ENCODE measurements around the gene CALR. TPM values are rescaled to one million over a fixed set of nuclear protein-coding genes. Genes with fewer than 3 reads are reported as not detected.

Gene CALR
- total and polyA plus RNA-seq, 9 of the 15 experiments (the other 6 are each of a cell fraction or from before 2014, with no cell fraction given), result 126 to 811 (median 642) TPM

DNA sequence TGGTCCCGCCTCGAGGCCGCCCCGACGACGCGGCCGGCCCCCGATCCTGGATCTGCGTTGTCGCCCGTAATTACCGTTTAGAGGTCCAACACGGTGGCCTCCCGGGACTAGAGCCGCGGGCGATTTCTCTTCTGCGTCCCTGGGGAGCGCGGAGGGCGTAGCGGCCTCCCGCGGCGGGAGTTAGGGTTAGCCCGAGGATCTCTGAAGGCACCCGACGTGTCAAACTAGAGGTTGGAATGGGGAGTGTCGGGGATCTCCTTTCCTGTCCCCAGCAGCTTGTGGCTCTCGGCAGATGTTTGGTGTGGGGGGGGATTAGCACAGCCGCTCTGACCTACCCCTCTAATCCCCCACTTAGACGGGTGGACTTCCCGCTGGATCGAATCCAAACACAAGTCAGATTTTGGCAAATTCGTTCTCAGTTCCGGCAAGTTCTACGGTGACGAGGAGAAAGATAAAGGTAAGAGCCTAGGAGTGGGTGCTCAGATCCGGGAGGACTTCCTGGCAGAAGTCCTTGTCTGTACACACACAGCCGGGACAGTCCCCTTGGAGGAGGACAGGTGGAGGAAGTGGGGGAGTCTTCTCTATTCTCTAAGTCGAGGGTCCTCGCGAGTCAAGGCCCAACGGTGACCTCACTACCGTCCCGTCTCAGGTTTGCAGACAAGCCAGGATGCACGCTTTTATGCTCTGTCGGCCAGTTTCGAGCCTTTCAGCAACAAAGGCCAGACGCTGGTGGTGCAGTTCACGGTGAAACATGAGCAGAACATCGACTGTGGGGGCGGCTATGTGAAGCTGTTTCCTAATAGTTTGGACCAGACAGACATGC lies 581 bp downstream of the CALR start (continued):
- TF ChIP-seq, protein P1, sequence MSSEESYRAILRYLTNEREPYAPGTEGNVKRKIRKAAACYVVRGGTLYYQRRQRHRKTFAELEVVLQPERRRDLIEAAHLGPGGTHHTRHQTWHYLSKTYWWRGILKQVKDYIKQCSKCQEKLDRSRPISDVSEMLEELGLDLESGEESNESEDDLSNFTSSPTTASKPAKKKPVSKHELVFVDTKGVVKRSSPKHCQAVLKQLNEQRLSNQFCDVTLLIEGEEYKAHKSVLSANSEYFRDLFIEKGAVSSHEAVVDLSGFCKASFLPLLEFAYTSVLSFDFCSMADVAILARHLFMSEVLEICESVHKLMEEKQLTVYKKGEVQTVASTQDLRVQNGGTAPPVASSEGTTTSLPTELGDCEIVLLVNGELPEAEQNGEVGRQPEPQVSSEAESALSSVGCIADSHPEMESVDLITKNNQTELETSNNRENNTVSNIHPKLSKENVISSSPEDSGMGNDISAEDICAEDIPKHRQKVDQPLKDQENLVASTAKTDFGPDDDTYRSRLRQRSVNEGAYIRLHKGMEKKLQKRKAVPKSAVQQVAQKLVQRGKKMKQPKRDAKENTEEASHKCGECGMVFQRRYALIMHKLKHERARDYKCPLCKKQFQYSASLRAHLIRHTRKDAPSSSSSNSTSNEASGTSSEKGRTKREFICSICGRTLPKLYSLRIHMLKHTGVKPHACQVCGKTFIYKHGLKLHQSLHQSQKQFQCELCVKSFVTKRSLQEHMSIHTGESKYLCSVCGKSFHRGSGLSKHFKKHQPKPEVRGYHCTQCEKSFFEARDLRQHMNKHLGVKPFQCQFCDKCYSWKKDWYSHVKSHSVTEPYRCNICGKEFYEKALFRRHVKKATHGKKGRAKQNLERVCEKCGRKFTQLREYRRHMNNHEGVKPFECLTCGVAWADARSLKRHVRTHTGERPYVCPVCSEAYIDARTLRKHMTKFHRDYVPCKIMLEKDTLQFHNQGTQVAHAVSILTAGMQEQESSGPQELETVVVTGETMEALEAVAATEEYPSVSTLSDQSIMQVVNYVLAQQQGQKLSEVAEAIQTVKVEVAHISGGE (CRISPR knock-in tag; IDR thresholded peaks at IDR 0.05), result 0 out of 6 replicates have a peak, but pooled peaks of 1 of the 3 experiments have one; percentile 8
- TF ChIP-seq, protein P2, sequence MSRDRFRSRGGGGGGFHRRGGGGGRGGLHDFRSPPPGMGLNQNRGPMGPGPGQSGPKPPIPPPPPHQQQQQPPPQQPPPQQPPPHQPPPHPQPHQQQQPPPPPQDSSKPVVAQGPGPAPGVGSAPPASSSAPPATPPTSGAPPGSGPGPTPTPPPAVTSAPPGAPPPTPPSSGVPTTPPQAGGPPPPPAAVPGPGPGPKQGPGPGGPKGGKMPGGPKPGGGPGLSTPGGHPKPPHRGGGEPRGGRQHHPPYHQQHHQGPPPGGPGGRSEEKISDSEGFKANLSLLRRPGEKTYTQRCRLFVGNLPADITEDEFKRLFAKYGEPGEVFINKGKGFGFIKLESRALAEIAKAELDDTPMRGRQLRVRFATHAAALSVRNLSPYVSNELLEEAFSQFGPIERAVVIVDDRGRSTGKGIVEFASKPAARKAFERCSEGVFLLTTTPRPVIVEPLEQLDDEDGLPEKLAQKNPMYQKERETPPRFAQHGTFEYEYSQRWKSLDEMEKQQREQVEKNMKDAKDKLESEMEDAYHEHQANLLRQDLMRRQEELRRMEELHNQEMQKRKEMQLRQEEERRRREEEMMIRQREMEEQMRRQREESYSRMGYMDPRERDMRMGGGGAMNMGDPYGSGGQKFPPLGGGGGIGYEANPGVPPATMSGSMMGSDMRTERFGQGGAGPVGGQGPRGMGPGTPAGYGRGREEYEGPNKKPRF (IDR thresholded peaks at IDR 0.05; ENCODE audit: low read depth, low read length), result no peak
- TF ChIP-seq, protein P3, sequence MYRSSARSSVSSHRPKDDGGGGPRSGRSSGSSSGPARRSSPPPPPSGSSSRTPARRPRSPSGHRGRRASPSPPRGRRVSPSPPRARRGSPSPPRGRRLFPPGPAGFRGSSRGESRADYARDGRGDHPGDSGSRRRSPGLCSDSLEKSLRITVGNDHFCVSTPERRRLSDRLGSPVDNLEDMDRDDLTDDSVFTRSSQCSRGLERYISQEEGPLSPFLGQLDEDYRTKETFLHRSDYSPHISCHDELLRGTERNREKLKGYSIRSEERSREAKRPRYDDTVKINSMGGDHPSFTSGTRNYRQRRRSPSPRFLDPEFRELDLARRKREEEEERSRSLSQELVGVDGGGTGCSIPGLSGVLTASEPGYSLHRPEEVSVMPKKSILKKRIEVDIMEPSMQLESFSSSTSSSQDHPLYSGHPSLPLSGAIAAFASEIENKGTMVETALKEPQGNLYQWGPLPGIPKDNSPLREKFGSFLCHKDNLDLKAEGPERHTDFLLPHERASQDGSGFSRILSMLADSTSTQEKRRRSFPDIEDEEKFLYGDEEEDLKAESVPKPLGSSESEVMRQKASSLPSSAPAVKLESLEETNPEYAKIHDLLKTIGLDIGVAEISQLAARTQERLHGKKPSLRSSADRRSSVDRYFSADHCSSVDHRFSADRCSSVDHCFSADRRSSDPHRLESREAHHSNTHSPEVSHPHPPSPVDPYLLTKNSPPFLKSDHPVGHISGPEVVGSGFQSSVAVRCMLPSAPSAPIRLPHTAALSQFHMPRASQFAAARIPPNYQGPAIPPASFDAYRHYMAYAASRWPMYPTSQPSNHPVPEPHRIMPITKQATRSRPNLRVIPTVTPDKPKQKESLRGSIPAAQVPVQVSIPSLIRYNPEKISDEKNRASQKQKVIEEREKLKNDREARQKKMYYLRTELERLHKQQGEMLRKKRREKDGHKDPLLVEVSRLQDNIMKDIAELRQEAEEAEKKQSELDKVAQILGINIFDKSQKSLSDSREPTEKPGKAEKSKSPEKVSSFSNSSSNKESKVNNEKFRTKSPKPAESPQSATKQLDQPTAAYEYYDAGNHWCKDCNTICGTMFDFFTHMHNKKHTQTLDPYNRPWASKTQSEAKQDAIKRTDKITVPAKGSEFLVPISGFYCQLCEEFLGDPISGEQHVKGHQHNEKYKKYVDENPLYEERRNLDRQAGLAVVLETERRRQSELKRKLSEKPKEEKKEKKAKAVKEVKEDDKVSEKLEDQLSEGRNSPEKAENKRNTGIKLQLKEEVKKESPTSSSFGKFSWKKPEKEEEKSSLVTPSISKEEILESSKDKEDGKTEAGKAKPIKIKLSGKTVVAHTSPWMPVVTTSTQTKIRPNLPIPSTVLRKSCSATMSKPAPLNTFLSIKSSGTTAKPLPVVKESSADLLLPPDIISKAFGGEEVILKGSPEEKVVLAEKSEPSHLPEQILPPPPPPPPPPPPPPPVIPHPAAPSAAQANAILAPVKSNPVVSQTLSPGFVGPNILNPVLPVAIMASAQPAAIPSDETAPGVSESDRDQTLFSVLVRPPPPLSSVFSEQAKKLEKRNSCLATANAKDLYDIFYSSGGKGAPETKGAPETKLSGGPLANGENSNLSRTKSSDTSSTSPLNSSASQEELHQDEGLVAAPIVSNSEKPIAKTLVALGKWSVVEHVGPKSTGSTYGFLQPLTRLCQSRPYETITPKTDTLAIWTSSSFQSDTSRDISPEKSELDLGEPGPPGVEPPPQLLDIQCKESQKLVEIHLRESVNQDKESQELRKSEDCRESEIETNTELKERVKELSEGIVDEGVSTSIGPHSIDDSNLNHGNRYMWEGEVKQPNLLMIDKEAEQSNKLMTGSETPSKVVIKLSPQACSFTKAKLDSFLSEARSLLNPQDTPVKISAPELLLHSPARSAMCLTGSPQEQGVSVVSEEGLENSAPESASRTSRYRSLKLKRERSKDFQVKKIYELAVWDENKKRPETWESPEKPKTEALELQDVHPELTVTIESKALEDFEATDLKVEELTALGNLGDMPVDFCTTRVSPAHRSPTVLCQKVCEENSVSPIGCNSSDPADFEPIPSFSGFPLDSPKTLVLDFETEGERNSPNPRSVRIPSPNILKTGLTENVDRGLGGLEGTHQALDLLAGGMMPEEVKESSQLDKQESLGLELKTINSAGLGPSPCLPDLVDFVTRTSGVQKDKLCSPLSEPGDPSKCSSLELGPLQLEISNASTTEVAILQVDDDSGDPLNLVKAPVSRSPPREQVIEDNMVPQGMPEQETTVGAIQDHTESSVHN (IDR thresholded peaks at IDR 0.05; ENCODE audit: borderline replicate concordance in 1 of 2, low read depth in 1 of 2), result no peak
- 0 out of 2 replicates have a peak, but pooled peaks have one; percentile 42 for TF ChIP-seq SMARCE1 (IDR thresholded peaks at IDR 0.05)
- TF ChIP-seq ZNF140 (CRISPR knock-in tag; IDR thresholded peaks at IDR 0.05), result no peak
- TF ChIP-seq HNRNPL (IDR thresholded peaks at IDR 0.05; ENCODE audit: low read depth, low read length), result 0 out of 2 replicates have a peak, but pooled peaks have one; percentile 0
- no peak for TF ChIP-seq CCAR2 (IDR thresholded peaks at IDR 0.05; ENCODE audit: low read depth, low read length)
- peak; percentile 81 for TF ChIP-seq FUS (optimal IDR thresholded peaks at IDR 0.05; ENCODE audit: low read depth, low read length)
- peak; percentile 72 for TF ChIP-seq SNRNP70 (optimal IDR thresholded peaks at IDR 0.05; ENCODE audit: low read depth, low read length)
- no peak for TF ChIP-seq NFE2 (IDR thresholded peaks at IDR 0.05; ENCODE audit: low read depth)
- TF ChIP-seq TRIM24 (IDR thresholded peaks at IDR 0.05), result peak in 1 of 2 experiments; percentile 64; a peak in 2 of 4 replicates
- no peak for TF ChIP-seq ZBTB8A (IDR thresholded peaks at IDR 0.05; ENCODE audit: partially characterized antibody)
